NCI-H748 (cell line): Measurements from ENCODE around the gene TP73.
A peak's percentile ranks its signal among the peaks of the same experiment; 100 is the strongest.
"Not testable (repeated sequence)": the region's sequence is repeated elsewhere in the genome, so short reads cannot be mapped to it uniquely, and the experiment has no call there.

ENCODE experiments used
- DNase-seq: peaks from one replicate; lab custom pipeline; 2025; ENCODE audit not compliant: unreplicated experiment; lab: John Stamatoyannopoulos, UW

TP73 gene

DNA sequence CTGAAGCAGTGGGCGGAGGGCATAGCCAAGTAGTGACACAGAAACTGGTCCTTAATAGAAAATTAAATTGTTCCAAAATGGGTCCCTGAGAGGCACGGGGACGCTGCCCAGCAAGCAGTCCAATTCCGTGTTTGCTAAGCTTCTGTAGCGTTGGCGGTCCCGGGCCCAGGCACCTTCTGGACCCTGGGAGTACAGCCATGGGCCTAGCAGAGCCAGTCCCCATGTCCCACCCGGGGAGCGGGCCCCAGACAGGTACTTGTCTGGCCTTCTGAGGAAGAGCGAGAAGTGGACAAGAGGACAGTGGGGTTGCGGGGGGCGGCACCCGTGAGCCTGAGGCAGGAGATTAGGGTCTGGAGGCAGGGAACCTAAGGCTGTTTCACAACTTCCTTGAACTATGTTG is 88.4 kb downstream of the TP73 start:
- DNase-seq, result no peak

DNA sequence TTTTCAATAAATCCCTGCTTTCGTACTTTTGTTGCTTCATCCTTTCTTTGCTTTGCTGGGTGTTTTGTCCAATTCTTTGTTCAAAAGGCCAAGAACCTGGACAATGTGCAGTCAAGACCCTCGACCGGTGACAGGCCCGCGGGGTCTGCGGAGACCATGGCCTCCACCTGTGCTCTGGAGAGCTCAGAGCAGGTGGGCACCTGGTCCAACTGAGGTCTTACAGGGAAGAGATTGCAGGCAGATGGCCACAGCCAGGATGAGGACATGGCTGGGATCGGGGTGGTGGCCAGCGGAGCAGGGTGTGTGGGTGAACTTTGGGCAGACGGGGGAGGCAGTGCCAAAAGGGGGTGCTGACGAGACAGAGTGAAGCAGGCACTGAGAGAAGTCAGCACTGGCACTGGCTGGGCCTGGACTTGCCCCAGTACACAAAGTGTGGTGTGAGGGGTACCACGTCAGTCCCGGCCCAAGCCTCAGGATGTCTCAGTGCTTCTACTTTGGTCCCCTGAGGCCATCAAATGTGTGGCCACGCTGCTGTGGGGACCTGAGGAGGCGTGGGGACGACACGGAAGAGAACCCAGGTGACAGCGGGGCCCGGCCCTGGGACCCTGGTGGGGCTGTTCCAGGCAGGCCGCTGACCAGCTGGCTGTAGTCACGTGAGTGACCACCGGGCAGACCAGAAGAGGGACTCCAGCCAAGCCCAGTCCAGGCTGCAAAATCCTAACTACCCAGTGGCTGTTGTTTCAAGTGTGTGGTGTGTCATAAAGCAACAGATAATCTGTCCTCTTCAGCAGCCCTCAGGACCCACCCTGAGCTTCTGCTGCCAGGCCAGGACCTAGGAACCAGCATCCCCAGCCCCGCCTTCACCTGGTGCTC is 89.5 kb downstream of the TP73 start:
- DNase-seq, result no peak

DNA sequence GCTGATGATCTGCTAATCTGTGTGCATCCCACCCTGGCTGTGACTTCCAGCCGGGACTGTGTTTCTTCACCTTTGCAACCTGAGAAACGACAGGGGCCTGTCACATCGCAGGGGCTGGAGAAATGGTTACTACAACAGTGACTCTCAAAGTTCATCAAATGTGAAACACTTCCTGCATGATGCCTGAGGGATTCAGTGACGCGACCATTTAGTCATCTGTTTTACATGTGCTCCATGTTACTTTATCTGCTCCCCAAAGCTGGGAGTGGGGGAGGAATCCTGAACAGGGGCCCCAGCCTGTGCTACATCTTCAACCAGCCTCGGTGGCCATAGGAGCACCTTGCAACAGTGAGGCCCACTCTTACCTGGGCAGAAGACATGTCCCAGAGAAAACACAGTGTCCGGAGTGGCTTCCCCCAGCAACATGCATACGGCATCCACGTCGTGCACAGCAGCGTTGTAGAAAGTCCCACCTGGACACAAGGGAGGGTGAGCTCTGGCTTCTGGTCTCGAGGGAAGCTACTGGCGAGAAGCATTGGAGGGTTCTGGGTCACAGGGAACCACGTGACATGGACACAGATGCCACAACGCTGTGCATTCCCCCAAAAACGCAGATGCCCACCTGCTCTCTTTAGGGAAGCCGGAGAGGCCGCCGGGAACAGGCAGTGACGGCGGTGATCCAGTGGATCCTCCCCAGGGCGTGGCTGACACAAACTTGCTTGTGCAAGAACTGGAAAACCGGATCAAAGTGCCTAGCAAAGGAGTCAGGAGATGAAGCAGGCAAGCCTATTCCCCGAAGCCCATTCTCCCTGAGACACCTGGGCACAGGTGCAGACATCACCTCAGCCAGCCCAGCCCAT is 90.4 kb downstream of the TP73 start:
- no peak for DNase-seq

DNA sequence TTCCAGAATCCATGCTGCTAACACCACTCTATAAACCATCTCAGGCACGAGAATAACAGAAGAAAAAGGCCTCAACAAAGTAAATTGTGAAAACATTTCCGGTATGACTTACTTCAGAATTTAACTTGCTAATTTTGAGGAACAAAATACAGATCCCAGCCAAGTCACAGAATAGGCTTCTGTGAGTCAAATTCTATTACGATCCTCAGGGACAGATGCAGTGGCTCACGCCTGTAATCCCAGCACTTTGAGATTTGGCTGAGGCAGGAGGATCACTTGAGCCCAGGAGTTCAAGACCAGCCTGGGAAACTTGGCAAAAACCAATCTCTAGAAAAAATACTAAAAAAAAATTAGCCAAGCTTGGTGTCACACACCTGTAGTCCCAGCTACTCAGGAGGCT is 91.1 kb downstream of the TP73 start:
- no peak for DNase-seq

DNA sequence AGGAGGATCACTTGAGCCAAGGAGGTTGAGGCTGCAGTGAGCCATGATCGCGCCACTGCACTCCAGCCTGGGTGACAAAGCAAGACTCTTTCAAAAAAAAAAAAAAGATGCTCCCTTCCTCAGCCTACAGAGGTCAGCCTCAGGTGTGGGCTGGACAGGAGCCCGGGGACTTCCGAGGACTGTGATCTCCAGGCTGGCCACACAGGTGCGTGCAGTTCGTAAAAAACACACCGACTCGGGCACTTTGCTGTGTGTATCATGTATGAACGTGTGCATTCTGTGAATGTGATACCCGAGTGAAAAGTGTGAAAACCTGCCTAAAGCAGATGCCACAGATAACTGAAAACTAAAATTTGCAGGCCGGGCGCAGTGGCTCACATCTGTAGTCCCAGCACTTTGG is 91.5 kb downstream of the TP73 start:
- no peak for DNase-seq

DNA sequence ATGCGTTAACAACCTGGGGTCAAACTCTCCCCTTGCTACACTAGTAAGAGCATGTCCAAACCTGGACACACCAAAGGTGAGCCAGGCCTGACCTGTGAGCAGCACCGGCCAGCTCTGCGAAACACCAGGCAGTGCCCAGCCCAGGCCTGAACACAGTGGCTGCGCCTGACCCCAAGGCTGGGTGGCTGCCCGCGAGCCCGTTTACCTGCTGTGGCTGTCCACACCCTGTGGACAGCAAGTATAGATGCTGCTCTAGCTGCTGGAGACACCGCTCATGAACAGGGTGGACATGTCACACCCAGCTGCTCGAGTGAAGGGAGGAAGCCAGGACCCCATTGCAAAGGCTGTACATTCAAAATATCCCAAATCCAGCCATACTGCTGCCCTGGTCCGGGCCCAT is 92.3 kb downstream of the TP73 start:
- DNase-seq, result no peak

DNA sequence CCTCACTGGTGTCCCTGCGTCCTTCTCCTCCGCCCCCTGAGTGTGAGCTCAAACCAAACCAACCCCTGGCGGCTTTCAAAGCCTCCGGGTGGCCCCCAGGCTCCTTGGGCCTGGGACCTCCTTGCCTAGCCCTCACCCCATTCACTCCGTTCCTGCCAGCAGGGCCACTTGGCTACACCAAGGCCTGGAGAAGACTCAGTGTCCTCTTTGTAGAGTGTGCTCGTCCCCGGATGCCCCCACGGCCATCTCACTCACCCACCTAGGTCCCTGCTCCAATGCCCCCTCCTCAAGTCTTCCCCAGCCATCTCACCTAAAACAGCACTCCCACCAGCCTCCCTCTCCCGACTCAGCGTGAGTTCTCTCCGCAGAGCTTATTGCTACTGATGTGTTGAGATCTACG is 92.8 kb downstream of the TP73 start:
- no peak for DNase-seq

DNA sequence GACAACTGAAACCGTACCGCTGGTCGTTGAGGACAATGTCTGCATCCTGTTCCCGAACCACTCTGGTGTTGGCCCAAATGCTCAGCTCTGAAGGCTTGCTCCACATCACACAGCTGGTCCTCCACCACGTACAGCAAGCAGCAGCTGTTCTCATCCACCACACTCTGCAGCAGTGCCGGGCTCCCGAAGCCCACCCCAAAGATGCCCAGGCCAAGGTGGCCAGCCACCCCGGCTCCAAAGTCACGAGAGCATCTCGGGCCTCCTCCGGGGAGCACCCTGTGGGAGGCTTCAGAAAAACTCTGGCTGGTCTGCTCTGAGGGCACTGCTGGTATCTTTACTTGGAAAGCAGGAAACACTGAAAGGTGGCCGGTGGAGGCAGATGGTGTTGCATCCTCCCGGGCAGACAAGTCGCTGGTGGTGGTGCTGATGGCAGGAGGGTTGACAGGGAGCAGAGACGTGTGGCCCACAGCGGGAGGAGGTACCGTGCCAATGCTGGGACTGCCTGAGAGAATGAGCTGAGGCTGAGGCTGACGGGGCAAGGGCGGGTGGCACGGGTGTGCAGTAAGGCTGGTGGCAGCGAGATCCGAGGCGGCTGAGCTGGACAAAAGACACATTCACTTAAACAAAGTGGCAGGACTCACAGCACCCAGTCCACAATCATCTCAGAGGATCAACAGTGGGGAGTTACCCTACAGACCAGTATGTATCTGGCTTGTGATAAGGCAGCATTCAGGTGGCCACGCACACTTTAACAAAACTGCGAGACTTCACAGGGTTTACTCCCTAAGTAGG is 93.5 kb downstream of the TP73 start:
- DNase-seq, result no peak

DNA sequence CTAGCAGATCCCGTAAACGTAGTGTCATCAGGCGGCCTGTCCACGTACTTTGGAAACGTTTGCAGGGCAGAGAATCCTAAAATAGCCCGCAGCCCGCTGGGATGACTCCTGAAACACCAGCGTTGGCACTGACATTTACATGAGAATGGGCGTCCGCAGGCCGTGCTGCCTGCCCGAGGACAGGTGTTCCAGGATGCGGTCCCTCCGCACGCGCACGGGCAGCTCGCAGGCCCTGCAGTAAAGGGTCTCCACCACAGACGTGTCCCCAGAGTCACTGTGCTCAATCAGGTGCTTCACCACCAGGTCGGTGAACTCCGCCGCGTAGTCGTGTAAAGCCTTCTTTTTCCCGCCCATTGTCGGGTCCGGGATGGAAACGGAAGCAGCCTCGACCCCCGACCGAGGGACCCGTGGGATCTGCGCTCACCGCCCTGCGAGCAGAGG is 94.1 kb downstream of the TP73 start:
- DNase-seq, result peak; percentile 42

DNA sequence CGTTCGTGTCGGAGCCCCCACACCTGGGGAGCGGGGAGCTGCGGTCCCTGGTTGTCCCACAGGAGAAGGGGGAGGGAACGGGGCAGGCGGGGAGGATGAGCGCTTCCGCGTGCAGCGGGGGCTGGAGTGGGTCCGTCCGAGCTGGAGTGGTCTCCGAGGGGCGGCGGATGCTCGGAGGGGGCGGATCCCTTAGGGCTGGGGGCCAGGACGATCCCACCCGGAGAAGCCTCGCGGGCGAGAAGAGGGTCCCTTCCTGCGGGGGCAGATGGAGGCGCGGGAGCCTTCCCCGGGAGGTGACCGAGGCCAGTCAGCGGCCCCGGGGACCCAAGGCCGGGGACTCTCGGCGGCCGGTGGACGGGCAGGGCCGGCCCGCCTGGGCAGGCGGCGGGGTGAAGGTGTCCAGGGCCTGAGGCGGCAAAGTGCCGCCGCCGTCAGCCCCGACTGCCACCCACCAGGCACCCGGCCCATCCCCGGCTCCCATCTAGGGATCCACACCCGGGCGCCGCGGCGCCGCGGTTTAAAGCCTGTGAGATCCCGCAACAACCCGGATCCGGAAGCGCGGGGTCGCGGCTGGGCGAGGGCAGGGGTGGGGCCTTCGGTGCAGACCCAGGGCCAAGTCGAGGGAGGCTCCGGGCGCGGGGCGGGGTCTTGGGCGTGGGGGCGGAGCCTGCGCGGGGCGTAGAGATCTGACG is 94.7 kb downstream of the TP73 start:
- DNase-seq, result peak; percentile 84

DNA sequence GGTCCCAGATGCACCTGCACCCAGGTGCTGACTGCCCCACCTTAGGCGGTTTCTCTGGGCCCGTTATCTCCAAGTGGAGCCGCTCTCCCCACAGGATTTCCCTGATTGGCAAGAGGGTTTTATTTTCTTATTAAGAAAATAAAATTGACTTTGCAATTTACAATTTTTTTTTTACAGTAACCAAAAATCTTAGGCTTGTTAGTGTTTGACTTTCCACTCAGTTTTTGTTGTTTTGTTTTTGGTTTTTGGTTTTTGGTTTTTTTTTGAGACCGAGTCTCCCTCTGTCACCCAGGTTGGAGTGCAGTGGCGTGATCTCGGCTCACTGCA is 95.2 kb downstream of the TP73 start:
- DNase-seq, result no peak

DNA sequence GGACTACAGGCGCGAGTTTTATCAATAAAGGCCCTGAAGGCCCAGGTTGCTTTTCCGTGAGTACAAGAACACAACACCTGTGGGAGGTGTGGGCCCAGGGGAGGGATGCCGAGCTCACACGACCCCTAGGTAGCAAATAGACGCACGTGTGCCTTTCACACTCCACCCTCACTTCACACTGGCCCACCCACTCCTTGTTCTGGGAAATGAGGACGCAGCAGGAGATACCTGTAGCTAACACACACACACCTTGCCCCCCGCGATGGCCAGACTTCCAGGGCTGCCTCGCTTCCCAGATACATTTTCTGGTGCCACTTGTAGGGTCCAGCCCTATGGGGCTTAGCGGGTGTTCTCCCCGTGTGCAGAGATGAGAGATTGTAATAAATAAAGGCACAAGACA is 95.6 kb downstream of the TP73 start:
- no peak for DNase-seq

DNA sequence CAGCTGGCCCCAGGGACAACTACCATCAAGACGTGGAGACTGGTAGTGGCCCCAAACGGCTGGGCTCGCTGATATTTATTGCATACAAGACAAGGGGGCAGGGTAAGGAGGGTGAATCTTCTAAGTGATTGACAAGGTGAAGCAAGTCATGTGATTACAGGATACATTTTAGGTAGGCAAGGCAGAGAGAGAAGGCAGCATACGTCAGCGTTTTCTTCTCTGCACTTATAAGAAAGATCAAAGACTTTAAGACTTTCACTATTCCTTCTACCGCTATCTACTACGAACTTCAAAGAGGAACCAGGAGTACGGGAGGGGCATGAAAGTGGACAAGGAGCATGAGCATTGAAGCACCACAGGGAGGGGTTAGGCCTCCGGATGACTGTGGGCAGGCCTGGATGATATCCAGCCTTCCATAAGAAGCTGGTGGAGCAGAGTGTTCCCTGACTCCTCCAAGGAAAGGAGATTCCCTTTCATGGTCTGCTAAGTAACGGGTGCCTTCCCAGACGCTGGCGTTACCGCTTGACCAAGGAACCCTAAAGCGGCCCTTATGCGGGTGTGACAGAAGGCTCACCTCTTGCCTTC is 96.1 kb downstream of the TP73 start:
- DNase-seq, result not testable (repeated sequence)

DNA sequence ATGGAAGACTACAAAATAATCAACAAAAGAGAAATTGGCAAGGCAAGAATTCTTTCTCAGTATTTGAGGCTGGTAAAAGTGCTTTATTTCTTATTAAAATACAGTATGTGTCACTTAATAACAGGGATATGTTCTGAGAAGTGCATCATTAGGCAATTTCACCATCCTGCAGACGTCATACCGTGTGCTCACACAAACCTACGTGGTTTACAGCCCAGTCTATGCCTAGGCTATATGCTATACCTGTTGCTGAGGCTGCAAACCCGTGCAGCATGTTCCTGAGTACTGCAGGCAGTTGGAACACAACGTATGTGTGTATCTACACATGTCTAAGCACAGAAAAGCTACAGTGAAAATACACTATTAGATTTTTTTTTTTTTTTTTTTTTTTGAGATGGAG is 97.2 kb downstream of the TP73 start:
- DNase-seq, result no peak

DNA sequence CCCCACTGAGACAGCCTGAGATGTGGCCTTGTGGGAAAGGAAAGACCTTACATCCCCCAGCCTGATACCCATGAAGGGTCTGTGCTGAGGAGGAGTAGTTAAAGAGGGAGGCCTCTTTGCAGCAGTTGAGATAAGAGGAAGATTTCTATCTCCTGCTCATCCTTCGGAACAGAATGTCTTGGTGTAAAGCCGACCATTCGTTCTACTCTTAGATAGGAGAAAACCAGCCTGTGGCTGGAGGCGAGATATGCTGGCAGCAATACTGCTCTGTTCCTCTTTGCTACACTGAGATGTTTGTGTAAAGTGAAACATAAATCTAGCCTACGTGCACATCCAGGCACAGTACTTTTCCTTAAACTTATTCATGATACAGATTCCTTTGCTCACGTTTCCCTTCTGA is 98.4 kb downstream of the TP73 start:
- DNase-seq, result no peak

DNA sequence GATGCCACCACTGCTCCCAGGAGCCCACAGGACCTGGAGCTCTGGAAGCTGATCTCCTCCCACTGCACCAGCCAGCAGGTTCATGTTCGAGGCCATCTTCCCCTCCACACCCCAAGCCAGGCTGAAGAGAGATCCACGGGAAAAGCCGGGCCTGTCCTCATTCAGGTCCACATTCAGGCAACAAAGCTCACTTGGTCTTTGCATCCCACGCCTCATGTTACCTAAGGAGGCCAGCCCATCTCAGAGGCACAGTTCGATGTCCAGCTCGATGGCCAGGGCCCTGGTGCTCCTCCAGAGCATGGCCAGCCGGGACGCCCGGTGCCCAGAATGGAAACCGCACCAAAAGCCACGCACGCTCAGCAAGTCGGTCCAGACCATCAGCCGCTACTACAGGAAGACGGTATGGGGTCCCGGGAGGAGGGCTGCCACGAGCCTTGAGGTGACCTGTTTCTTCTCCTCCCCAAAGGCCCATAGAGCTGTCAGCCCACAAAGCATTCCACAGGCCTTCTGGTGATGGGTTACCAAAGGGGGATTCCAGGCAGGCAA is 100.2 kb downstream of the TP73 start, which contains the start of gene CCDC27:
Gene CCDC27 (plus strand): TSS at position 51 of the 546 bp plus-strand sequence. CDS start 32 bp downstream, at position 83.
- no peak for DNase-seq

DNA sequence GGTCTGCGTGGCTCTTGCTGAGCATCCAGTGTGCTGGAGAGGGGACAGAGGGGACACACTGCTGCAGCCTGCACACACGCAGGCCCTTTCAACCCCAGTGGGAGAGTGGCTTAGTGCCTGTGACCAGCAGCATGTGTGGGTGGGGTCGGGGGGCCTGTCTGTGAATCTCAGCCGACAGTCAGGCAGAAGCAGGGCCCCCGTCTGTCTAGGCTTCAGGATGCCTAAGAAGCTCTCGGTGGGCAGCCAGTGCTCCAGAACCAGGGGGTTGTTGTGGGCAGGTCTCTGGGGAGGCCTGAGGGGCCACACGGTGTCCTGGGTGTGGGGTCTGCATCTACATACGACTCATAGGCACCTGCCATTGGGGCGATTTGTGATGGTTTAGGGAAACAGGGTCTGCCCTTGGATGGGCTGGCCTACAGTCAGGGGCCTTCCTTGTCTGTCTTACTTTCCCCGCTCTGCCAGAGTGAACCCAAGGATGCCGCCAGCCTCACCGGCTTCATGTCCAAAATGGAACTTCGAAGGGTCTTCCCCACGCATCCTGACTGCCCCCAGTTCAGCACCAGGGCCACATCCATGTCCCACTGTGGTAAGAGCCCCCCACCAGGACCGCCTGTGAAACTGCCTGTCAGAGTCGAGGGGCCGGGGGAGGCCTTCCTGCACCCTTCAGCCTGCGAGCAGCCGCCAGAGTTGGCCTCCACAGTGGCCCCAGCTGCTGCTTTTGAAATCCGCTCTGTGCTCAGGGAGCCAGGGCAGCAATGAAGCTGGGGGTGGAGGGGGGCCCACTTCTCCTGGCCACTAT is 101.5 kb downstream of the TP73 start:
- DNase-seq, result no peak

DNA sequence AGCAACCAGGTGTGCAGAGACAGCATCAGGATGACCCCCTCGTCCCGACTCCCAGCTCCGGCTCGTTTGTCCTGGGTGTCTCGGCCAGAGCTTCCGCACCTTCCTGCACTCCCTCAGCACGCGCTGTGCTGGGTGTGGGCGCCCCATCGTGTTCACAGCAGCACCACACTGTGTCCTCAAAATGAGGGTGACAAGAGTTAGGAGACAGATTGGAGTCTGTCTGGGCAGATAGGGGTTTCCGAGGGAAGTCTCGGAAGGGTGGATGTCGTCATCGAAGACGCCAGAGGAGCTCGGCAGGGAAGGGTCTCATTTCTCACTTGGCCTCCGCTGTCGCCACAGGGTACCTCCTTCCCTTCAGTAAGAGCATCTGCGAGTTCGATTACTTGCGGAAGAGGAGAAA is 104.1 kb downstream of the TP73 start:
- no peak for DNase-seq

DNA sequence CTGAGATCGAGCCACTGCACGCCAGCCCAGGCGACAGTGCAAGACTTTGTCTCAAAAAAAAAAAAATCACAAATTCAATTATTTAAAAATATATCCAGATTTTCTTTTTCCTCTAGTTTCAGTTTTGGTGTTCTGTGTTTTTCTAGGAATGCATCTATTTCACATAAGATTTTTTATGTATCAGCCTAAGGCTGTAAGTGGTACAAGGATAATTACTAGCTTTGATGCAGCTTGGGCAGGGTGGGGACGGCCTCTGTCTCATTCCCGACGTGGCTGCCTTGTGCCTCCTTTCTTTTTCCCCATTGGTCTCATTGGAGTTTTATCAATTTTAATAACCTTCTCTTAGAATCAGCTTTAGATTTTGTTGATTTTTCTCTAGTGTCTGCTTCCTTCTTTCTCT is 106.8 kb downstream of the TP73 start:
- no peak for DNase-seq
